K562 (cell line): Measurements from ENCODE around the gene XPOT. TPM values are rescaled to one million over a fixed set of nuclear protein-coding genes. Genes with fewer than 3 reads are reported as not detected.

ENCODE experiments used
- ARID3A ChIP-seq: IDR thresholded peaks from 2 replicates; pipeline ENCODE4 v1.6.1; 2012; ENCODE audit warnings: low read depth, low read length, improper control_type of control experiment, borderline replicate concordance
- BACH1 ChIP-seq: fragments of 200-800 bp; sonication (Bioruptor generic); IDR thresholded peaks from 2 replicates; pipeline ENCODE4 v1.6.1; 2016; ENCODE audit warnings: missing genetic modification characterization, missing compliant biosample characterization
- CLOCK ChIP-seq: fragments of 250-450 bp; sonication (Bioruptor Pico); IDR thresholded peaks from 2 replicates; pipeline ENCODE4 v1.4.0; 2020; ENCODE audit warnings: mild to moderate bottlenecking, moderate library complexity, borderline replicate concordance
- COPS2 ChIP-seq: fragments of 450-650 bp; conservative IDR thresholded peaks from 2 replicates; pipeline ENCODE4 v1.6.1; 2016; ENCODE audit warnings: mild to moderate bottlenecking, moderate library complexity
- CTBP1 ChIP-seq: fragments of 450-650 bp; IDR thresholded peaks from 2 replicates; pipeline ENCODE4 v1.6.1; 2016; ENCODE audit warnings: borderline replicate concordance
- EP300 ChIP-seq: IDR thresholded peaks from 2 replicates; pipeline ENCODE4 v1.6.1; 2012; ENCODE audit warnings: low read length, improper control_type of control experiment
- GTF3C2 ChIP-seq: IDR thresholded peaks from 3 replicates; pipeline ENCODE4 v1.6.1; 2011; ENCODE audit warnings: borderline replicate concordance, mild to moderate bottlenecking, moderate library complexity; ENCODE audit not compliant: insufficient read length; ENCODE audit errors: extremely low read depth
- HNRNPUL1 ChIP-seq: fragments of 200-400 bp; formaldehyde crosslinking; IDR thresholded peaks from 2 replicates; pipeline ENCODE4 v1.6.1; 2017; ENCODE audit warnings: low read length
- JUND ChIP-seq, 2 experiments: IDR thresholded peaks; 2 replicates in 1 of 2; 3 replicates in 1 of 2; pipeline ENCODE4 v1.6.1; 2011; ENCODE audit warnings: borderline replicate concordance in 2 of 2, low read depth in 2 of 2, low read length in 2 of 2, improper control_type of control experiment in 1 of 2, missing biosample characterization in 1 of 2, missing genetic modification characterization in 1 of 2, missing genetic modification reagents in 1 of 2
- NBN ChIP-seq: fragments of 450-650 bp; IDR thresholded peaks from 2 replicates; pipeline ENCODE4 v1.6.1; 2016; ENCODE audit warnings: low read depth, mild to moderate bottlenecking
- NFIC ChIP-seq: fragments of 450-650 bp; IDR thresholded peaks from 2 replicates; pipeline ENCODE4 v1.6.1; 2017; ENCODE audit warnings: mild to moderate bottlenecking, inconsistent platforms
- POLR2A ChIP-seq: fragments of 450-650 bp; conservative IDR thresholded peaks from 2 replicates; pipeline ENCODE4 v1.6.1; 2016
- SAP30 ChIP-seq: fragments of 200-600 bp; sonication (generic); IDR thresholded peaks from 2 replicates; pipeline ENCODE4 v1.6.1; 2012; ENCODE audit warnings: borderline replicate concordance, low read depth, mild to moderate bottlenecking, moderate library complexity, low read length, control low read depth, inconsistent platforms; ENCODE audit not compliant: insufficient read depth, poor library complexity, severe bottlenecking
- SNRNP70 ChIP-seq: fragments of 200-400 bp; formaldehyde crosslinking; optimal IDR thresholded peaks from 2 replicates; pipeline ENCODE3; 2017; ENCODE audit warnings: low read depth, low read length
- TCF7 ChIP-seq: sonication (generic); IDR thresholded peaks from 2 replicates; pipeline ENCODE4 v1.6.1; 2016; ENCODE audit warnings: antibody characterized with exemption, borderline replicate concordance
- ZNF282 ChIP-seq: sonication (generic); formaldehyde crosslinking; IDR thresholded peaks from 2 replicates; pipeline ENCODE4 v1.8.1; 2023; ENCODE audit warnings: missing genetic modification reagents
- polyA plus RNA-seq, 8 experiments: library from polyadenylated mRNA; depleted of rRNA in 4 of 8; stranded (reverse) in 5 of 8; unstranded in 3 of 8; fragments of >200 nt; fragmentation: Nextera tagmentation in 2 of 8; fragmentation: Illumina TruSeq in 1 of 8; extraction: Ambion mirVana in 2 of 8; extraction: Trizol in 1 of 8; gene quantifications; 2 replicates each; pipeline versions ENCODE4 v1.2.1 to v1.2.3, GENCODE V29; 2011 to 2014; ENCODE audit warnings: inconsistent platforms in 1 of 8, missing spikeins in 1 of 8
- total RNA-seq, 7 experiments: library from RNA; depleted of rRNA in 6 of 7; stranded (reverse); fragments of >200 nt in 6 of 7; fragmentation: Illumina TruSeq in 2 of 7; extraction: Trizol in 2 of 7; gene quantifications; 2 replicates each; pipeline versions ENCODE4 v1.2.1 to v1.2.3, GENCODE V29; 2011 to 2021; ENCODE audit warnings: low replicate concordance in 1 of 7
- TF ChIP-seq, protein P1 (sequence below): sonication (generic); formaldehyde crosslinking; IDR thresholded peaks from 2 replicates; pipeline ENCODE4 v1.5.0; 2020; ENCODE audit warnings: missing genetic modification reagents
- TF ChIP-seq, protein P2 (sequence below): sonication (generic); formaldehyde crosslinking; IDR thresholded peaks from 2 replicates; pipeline ENCODE4 v1.8.0; 2022; ENCODE audit warnings: missing genetic modification reagents, mild to moderate bottlenecking, borderline replicate concordance

Gene XPOT
- total and polyA plus RNA-seq, 9 of the 15 experiments (the other 6 are each of a cell fraction or from before 2014, with no cell fraction given), result 26.2 to 192 (median 102) TPM

DNA sequence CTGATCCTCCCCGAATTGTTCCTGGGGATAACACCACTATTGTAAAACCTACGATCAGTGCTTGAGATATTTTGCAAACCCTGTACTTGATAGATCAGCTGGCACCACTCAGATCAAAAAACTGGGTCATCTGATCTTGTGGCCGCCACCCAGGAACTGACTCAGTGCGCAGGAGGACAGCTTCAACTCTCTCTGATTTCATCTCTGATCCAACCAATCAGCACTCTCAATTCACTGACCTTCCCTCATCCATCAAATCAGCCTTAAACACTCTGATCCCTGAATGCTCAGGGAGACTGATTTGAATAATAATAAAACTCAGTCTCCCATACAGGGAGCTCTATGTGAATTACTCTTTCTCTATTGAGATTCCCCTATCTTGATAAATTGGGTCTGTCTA is 4.2 kb upstream of the XPOT start (continued):
- no peak for TF ChIP-seq BACH1 (tag)
- no peak for TF ChIP-seq SAP30
- TF ChIP-seq JUND (IDR thresholded peaks at IDR 0.05; ENCODE audit: borderline replicate concordance, low read depth, low read length), result peak; percentile 87
- peak; percentile 35; the same call in 1 of the 3 replicates for TF ChIP-seq JUND (tag; IDR thresholded peaks at IDR 0.05; ENCODE audit: borderline replicate concordance, low read depth, low read length)
- no peak for TF ChIP-seq CLOCK (CRISPR knock-in tag)
- no peak for TF ChIP-seq GTF3C2
- TF ChIP-seq NBN, result no peak
- TF ChIP-seq COPS2, result no peak
- TF ChIP-seq, protein P1, sequence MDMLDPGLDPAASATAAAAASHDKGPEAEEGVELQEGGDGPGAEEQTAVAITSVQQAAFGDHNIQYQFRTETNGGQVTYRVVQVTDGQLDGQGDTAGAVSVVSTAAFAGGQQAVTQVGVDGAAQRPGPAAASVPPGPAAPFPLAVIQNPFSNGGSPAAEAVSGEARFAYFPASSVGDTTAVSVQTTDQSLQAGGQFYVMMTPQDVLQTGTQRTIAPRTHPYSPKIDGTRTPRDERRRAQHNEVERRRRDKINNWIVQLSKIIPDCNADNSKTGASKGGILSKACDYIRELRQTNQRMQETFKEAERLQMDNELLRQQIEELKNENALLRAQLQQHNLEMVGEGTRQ (CRISPR knock-in tag), result no peak
- TF ChIP-seq NFIC, result no peak
- TF ChIP-seq ARID3A, result peak; percentile 36; the same call in 1 of the 2 replicates
- TF ChIP-seq HNRNPUL1, result no peak
- TF ChIP-seq EP300, result no peak
- no peak for TF ChIP-seq TCF7
- TF ChIP-seq SNRNP70, result no peak
- TF ChIP-seq ZNF282 (CRISPR knock-in tag), result no peak
- TF ChIP-seq, protein P2, sequence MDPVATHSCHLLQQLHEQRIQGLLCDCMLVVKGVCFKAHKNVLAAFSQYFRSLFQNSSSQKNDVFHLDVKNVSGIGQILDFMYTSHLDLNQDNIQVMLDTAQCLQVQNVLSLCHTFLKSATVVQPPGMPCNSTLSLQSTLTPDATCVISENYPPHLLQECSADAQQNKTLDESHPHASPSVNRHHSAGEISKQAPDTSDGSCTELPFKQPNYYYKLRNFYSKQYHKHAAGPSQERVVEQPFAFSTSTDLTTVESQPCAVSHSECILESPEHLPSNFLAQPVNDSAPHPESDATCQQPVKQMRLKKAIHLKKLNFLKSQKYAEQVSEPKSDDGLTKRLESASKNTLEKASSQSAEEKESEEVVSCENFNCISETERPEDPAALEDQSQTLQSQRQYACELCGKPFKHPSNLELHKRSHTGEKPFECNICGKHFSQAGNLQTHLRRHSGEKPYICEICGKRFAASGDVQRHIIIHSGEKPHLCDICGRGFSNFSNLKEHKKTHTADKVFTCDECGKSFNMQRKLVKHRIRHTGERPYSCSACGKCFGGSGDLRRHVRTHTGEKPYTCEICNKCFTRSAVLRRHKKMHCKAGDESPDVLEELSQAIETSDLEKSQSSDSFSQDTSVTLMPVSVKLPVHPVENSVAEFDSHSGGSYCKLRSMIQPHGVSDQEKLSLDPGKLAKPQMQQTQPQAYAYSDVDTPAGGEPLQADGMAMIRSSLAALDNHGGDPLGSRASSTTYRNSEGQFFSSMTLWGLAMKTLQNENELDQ (CRISPR knock-in tag), result no peak
- TF ChIP-seq CTBP1, result no peak
- TF ChIP-seq POLR2A, result no peak
